HG03064 (cell line): ENCODE data around the gene UNCX.

ENCODE experiments used
- ATAC-seq: cut with Tn5 transposase; IDR thresholded peaks from one replicate; pipeline ENCODE4 v1.9.1; 2021; ENCODE audit warnings: low read depth; ENCODE audit not compliant: unreplicated experiment

UNCX gene

DNA sequence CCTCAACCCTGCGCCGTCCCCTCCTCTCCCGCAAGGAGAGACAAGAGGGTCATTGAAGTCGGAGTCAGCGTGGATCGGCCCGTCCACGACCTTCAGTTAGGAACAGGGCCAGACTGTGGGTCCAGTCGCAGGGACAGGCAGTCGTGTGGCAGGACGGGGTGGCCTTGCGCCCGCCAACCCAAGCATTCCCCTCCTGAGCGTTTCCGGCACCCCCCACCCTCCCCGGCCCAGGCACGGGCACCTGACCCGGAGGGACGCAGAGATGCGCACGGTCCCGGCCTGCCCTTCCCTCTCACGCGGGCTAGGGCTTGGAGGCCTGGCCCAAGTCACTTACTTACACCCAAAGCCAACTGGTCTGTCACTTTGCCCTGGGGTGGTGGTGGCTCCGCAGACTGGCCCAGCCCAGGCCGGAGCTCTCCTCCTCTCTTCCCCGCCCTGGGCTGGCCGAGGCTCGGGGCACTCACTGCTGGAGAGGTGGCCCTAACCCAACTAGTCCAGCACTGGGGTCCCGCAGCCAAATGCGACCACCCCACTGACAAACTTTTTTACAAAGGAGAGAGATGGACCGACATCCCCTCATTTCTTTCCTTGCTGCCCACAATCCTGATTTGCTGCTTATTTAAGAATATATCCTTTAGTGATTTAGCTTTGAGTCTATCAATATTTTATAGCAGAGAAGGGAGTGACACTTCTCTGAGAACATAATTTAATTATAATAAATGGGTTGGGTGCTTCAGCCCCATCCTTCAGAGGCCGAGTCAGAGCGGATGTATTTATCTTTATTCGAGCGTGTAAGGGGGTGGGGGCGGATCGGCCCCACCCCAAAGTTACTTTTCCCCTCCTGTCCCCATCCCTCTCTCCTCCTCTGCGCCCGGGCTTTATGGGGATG, 1.2 kb upstream of the UNCX start:
- no peak for ATAC-seq

DNA sequence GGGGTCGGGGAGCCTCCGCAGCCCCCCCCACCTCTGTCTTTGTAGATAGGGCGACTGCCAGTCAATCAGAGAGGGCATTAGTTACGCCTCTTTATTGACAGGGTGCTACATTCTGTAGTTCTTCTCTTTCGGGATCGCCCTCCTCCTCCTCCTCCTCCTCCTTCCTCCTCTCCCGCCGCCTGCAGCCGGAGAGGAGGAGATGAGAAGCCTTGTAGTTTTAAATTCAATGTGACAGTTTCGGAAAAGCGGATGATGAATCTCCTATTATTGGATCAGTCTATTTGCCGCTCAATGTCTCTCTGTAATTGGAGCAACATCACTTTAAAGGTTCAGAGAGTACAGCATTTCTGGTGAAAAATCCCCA, 587 bp upstream of the UNCX start:
- ATAC-seq = no peak

DNA sequence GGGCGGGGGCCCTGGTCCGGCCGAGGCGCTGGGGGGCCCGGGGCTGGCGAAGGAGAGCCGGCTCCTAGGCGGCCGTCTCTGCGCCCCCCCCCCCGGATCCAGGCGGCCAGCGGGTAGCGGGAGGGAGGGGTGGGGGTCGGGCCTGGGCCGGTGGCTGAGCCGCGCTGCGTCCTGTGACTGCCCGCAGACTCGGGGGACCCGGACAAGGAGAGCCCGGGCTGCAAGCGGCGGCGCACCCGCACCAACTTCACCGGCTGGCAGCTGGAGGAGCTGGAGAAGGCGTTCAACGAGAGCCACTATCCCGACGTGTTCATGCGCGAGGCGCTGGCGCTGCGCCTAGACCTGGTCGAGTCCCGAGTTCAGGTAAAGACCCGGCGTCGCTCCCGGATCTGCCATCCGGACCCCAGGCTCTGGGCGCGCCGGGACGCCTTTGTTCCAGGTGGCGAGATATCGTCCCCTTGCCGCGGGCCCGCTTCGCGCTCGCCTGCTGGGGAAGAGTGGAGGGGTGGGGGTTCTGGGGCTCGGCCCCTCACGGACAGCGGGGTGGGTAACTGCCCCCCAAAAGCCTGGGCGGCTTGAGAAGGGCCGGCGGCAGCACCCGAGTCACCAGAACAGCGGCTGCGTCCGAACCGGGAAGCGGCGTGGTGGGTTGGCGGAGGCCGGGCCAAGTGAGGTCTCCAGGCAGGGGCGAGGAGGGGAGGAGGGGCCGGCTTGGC, 819 bp downstream of the UNCX start:
- no peak for ATAC-seq

DNA sequence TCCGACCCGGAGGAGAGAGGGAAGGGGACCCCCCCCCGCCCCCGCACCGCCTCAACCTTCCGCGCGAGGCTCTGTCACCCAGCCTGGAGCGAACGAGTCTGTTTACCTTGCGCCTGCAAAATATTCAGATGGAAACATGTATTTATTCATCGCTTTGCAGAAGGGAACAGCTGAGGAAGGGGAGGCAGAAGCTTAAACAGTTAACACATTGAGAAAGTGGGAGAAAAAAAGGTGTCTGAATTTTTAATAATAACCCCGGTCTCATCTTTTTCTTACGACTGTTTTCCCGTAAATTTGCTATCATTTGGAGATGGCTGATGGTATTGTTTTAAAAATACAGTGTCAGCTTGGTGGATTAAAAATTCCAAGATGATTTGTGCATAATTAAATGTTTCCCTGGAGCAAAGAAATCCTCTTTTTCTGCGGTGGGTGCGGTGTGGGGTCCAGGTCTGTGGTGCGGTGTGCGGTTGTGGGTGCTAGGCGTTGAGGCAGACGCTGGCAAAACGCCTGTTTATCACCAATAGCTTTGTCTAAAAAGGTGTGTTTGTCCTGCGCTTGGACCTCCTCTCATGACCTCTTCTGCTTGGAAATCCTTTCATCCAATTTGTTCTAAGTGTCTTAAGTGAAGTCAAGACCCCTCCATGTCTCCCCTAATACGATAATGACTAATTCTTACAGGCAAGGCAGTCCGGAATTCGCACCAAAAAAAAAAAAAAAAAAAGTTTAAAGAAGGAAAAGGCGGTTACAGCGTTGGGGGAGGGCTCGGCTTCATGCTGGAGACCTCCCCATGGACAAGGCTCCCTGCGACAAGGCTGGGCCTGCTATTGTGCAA, 1.6 kb downstream of the UNCX start:
- ATAC-seq = no peak

DNA sequence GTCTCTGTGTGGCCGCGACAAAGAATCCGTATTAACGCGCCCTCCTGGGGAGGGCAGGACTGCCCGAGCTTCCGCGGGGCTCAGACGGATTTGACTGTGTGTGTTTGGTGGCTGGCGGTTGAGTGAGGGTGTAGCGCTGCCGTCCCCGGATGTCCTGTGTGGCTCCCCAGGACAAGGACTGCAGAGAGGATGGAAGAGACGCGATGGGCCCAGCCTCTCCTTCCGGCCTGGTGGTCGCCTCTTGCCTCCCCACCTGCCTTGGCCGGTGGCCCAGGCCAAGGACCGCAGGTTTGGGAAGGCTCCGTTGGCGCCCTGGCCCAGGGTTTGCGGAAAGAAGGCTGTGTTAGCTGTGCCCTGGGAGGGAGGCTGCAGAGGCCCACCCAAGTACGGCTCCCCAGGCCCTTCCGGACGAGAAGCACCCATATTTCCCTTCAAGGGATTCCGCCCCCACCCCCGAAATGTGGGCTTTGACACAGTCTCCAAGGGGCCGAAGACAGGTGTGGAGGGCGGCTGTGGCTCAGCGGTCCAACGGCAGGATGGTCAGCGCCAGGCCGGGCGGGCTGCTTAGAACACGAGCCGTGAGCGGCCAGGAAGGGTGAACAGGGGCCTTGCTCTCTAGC, 2.3 kb downstream of the UNCX start:
- no peak for ATAC-seq

DNA sequence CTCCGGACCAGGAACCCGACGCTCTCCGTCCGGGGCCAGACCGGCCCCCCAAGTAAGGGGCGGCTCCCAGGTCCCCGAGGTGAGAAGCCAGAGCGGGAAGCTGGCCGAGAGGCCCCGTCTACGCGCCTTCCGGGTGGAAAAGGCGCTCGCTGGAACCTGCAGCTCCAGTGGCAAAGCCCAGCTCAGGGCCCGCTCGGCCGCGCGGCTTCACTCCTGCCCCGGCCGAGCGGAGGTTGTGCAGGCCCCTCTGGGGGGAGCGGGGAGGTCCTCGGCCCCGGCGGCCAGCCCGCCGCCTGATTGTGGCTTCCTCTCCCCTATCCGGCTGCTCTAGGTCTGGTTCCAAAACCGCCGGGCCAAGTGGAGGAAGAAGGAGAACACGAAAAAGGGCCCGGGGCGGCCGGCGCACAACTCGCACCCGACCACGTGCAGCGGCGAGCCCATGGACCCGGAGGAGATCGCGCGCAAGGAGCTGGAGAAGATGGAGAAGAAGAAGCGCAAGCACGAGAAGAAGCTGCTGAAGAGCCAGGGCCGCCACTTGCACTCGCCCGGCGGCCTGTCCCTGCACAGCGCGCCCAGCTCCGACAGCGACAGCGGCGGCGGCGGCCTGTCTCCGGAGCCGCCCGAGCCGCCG, 2.9 kb downstream of the UNCX start:
- ATAC-seq = no peak

DNA sequence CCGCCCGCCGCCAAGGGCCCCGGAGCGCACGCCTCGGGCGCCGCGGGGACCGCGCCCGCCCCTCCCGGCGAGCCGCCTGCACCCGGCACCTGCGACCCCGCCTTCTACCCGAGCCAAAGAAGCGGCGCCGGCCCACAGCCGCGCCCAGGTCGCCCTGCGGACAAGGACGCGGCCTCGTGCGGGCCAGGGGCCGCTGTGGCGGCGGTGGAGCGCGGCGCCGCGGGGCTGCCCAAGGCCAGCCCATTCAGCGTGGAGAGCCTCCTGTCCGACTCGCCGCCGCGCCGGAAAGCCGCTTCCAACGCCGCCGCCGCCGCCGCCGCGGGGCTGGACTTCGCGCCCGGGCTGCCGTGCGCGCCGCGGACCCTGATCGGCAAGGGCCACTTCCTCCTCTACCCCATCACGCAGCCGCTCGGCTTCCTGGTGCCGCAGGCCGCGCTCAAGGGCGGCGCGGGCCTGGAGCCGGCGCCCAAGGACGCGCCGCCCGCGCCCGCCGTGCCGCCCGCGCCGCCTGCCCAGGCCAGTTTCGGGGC, 3.5 kb downstream of the UNCX start:
- ATAC-seq = no peak

DNA sequence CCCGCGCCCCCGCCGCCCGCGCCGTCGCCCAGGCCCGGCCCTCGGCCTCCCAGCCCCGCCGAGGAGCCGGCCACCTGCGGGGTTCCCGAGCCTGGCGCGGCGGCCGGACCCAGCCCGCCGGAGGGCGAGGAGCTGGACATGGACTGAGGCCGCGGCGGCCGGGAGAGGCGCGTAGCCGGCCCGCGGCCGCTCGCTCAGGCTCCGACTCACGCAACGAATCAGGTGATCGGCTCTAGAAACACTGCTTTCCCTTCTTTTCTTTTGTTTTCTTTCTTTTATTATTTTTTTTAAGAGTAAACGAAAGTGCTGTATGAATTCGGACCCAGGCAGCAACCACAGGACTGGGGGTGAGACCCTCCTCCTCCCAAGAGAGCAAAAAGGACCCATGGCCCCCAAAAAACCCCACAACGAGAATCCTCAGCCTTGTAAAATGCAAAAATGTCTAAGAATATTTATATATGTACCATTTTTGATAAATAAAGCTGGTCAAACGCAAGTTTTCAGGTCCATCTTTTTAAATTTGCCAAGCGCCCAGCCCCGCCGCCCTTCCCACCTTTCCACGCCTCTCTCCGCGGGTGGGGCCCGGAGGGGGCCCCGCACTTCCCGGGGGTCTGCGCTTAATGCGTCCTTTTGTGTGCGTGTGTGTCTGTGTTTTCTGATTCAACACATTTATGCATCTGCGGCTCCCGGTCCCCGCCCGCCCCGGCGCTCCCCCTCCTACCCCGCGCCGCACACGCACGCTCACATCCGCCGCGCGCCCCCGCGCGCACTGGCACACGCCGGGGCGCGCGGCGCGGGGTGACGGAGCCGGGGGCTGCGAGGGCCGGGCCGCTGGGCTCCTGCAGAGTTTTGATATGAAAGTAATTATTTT, 4.4 kb downstream of the UNCX start:
- no peak for ATAC-seq

DNA sequence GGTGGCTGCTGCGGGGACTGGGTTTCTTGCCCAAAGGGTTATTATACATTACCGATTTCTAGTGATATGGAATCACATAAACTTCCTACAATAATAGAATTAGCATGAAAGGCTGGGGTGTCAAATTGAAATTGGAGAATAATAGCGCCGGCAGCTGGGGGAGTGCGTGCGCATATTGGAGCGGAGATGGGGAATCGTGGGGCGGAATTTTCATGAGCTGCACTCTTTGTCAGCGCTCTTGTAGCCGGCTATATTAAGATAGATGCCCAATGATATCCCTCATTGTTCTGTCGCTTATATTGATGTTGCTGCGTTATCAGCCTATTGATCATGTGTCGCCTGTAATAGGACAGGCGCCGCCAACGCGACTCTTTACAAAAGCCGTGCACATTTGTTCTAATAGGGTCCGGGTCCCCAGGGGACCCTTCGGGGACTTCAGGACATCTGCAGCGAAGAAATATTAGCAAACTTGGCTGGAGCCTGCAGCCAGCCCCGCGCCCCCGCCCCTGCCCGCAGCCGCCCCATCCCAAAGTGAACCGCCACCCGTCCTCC, 5.1 kb downstream of the UNCX start:
- ATAC-seq = no peak

DNA sequence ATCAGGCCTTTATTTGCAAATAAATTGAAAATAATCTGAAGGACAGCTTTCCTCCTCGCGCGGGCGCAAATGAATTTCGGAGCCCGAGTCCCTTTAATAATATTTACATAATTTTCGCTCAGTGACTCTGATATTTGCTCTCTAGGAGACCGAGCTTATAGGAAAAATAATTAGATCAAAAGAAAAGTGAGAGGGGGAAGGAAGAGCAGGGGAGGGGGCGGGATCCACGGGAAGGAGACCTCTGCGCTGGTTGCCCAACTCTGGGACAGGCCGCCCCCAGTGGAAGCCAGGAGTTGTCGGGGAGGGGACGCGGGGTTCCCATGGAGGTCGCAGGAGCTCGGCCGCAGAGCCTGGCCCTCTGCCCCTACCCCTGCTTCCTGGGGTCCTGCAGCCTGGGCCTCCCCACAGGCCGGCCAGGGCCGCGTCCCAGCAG, 5.8 kb downstream of the UNCX start:
- ATAC-seq = no peak

DNA sequence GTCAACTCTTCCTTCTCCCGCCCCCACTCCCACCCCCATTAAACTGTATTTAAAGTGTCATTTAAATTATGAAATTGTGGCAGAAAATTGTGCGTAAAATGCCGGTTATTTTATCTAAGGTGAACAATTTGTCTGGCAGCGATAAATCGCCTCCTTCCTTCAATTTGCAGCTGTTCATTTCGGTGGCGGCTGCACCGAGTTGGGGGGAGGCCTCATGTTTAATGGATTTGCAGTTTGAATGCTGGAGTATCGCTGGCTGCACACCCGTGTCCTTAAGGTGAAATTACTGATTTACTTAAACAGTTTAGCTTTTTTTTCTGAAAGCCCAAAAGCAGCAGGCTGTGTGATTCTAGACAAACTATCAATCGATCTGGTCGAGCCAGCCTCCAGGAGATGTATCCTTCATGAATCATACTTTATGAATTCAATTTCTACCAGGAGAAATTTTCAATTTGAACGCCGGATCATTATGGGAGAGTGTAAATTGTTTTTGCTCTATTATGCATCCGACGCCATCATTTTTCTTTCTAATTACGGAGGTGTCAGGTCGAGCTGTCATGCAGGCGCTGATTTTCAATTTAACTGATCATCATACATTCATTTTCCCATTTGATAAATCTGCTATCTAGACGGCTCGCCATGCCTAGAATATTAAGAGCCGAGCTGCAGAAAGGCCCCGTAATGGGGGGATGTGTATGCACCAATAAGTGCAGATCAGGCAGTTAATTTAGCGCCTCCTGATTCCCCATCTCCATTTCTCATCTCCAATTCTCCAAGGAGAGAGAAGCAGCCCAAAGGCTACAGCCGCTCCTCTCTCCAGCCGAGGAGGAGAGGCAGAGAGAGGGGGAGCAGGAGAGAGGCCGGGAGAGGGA, 6.5 kb downstream of the UNCX start:
- ATAC-seq = no peak

DNA sequence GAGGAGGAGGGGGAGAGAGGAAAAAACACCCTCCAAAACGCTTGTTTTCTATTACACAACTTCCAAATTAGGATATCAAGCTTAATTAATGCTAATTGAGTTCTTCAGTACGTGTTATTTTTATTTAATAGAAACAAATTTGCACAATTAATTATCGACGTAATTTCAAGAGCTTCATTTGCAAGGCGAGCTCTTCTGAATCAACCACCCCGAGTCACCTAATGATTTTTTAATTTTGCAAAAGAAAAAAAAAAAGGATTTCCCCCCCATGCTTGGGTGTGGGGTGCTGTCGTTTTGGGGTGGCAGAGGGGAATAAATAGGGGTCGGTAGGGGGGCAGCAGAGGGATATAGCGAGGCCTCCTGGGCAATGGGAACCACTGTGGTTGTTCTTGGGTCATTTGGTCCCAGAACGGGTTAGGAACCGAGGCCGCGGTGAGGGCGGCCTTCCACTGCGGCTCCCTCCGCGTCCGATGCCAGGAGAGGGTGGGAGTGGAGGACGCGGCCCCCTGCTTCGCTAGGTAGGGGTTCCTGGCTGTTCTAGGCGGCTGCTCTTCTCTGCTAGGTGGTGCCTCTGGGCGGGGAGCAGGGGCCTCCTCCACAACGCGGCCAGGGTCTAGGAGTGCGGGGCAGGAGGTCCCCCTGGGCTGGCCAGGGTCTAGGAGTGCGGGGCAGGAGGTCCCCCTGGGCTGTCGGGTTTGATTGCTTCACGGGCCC, 7.3 kb downstream of the UNCX start:
- ATAC-seq = no peak

DNA sequence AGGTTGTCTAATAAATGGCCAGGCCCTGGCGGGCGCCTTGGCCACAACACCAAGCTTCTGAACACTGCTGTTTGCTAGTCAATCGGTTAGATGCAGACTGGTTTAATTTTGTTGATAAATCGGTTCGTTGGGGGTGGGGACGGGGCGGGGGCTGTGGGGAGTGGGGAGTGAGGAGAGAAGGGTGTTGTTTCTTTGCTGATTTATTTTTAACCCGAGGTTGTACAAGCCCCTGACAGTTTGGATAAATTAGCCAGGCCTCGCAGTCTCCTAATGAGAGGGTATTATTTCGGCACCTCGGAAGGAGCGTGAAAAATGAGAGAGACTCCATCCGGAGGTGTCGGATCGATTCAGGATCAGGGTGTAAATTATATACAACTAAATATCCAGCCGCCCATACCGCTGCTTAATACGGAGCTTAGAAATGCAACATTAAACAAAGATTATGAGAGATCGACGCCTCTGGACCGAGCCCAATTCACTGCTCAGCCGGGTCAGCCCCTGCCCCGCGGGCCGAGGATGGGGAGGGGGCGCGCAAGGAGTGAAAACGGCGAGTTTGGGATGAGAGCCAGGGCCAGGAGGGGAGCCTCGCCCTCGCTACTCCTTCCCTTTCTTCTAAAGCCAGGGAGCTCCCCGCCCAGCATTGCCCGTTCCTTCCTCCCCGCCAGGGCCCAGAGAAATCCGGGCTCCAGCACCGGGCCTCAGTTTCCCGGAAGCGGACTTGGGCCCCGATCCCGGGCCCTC, 8.0 kb downstream of the UNCX start:
- ATAC-seq = no peak

DNA sequence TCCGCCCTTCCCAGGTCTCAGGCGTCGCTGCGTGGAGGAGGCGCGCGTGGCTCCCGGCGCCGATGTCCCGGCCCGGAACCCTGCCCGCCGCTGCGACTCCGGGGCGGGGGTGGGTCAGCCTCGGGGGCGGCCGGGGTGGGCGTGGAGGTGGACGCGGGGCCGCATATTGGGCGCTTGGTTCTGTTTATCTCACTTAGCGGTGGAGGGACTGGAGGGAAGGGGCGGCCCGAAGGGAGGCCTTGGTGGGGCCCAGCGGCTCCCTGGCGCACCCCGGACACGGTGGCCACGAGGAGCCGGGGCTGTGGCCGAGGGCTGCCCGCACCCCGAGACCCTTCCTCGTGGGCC, 8.6 kb downstream of the UNCX start:
- ATAC-seq = no peak

DNA sequence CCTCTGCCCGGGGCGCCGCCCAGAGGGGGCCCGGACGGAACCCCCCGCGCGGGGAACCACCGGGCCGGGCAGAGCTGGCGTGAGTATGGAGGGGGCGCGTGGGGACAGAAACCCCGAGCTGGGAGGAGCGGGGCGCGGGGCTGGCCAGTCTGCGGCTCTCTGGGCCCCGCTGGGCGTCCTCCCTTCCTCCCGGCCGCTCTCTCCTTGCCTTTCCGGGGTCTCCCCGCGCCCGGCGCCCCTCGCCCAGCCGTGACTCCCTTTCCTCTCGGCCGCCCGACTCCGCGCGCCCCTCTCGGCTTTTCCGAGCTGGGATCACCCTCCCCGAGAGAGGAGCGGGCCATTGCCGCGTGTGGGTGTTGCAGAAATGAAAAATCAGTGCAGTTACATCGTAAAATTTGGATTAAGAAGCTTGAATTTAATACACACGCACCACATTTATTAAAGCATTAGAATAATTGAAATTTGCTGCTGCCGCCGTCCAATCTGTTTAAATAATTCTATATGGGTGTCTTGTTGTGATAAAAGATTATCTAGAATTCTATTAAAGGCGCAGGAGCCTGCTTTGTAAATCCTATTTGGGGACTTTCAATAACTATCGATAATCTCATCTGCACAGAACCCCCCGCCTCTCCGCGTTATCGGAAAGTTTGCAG, 9.1 kb downstream of the UNCX start:
- no peak for ATAC-seq

DNA sequence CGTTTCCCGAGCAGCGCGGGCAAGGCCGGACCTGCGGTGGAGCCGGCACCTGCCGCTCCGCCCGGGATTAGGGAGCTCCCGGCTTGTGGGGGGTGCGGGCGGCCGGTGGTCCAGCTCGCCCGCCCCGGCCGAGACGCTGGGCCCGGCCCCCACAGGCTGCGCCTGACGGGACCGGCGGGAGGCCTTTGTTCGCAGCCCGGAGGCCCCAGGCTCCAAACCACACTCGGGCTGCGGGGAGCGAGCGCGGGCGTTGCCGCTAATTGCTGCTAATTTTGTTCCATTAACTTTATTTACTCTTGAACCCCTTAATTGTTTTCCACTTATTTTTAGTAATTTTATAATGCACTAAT, 9.6 kb downstream of the UNCX start:
- ATAC-seq = no peak
